CD14-positive monocyte (primary cell): Measurements from ENCODE around the gene CTCF. TPM values are rescaled to one million over a fixed set of nuclear protein-coding genes. Genes with fewer than 3 reads are reported as not detected.
A peak's percentile ranks its signal among the peaks of the same experiment; 100 is the strongest.

Source experiments
- DNase-seq, 3 donors: peaks; one replicate each; pipeline ENCODE4 v3.0.0-alpha.2; 2011 to 2022
- H2AFZ ChIP-seq: 2 replicates; pipeline ENCODE4 v1.6.0; 2012; ENCODE audit warnings: mild to moderate bottlenecking, low read depth, low read length, inconsistent platforms; ENCODE audit not compliant: insufficient read depth, poor library complexity, severe bottlenecking
- H3K27ac ChIP-seq, 2 donors: 1 replicate in 1 of 2; 2 replicates in 1 of 2; pipeline ENCODE4 v1.5.1; 2012 to 2013; ENCODE audit warnings: low read length in 2 of 2, control low read depth in 1 of 2, inconsistent platforms in 1 of 2, low read depth in 1 of 2, mild to moderate bottlenecking in 1 of 2
- H3K27me3 ChIP-seq, 2 donors: one replicate each; pipeline versions ENCODE4 v1.6.0 to v1.6.1; 2011 to 2013; ENCODE audit warnings: low read length in 2 of 2; ENCODE audit not compliant: control insufficient read depth in 2 of 2, insufficient read depth in 2 of 2
- H3K36me3 ChIP-seq, 2 donors: replicated peaks in 1 of 2; 1 replicate in 1 of 2; 2 replicates in 1 of 2; pipeline versions ENCODE4 v1.5.1 to v1.6.1; 2012 to 2013; ENCODE audit warnings: low read length in 2 of 2, control low read depth in 1 of 2, inconsistent platforms in 1 of 2, mild to moderate bottlenecking in 1 of 2; ENCODE audit not compliant: insufficient read depth in 2 of 2, control insufficient read depth in 1 of 2
- H3K4me1 ChIP-seq, 2 donors: 1 replicate in 1 of 2; 2 replicates in 1 of 2; pipeline versions ENCODE4 v1.5.1 to v1.6.1; 2012 to 2013; ENCODE audit warnings: low read length in 2 of 2, control low read depth in 1 of 2, inconsistent platforms in 1 of 2, mild to moderate bottlenecking in 1 of 2, moderate library complexity in 1 of 2; ENCODE audit not compliant: insufficient read depth in 2 of 2, control insufficient read depth in 1 of 2
- H3K4me2 ChIP-seq: replicated peaks from 2 replicates; pipeline ENCODE3; 2012; ENCODE audit warnings: low read length, moderate library complexity, mild to moderate bottlenecking; ENCODE audit not compliant: poor library complexity, severe bottlenecking; ENCODE audit errors: extremely low read depth
- H3K4me3 ChIP-seq, 3 experiments: fragments of 200-600 bp in 1 of 3; sonication (generic) in 1 of 3; replicated peaks in 1 of 3; 1 replicate in 2 of 3; 2 replicates in 1 of 3; pipeline ENCODE4 v1.5.1; 2011 to 2013; ENCODE audit warnings: low read length in 3 of 3, mild to moderate bottlenecking in 3 of 3, control low read depth in 2 of 3, low read depth in 2 of 3, inconsistent platforms in 1 of 3, moderate library complexity in 1 of 3
- H3K79me2 ChIP-seq: 2 replicates; pipeline ENCODE4 v1.6.0; 2012; ENCODE audit warnings: mild to moderate bottlenecking, control low read depth, inconsistent platforms, low read length, moderate library complexity; ENCODE audit not compliant: insufficient read depth
- H3K9ac ChIP-seq: 2 replicates; pipeline ENCODE4 v1.6.0; 2017; ENCODE audit warnings: low read length, mild to moderate bottlenecking; ENCODE audit not compliant: insufficient read depth, poor library complexity, severe bottlenecking
- H3K9me3 ChIP-seq, 2 donors: replicated peaks in 1 of 2; 1 replicate in 1 of 2; 2 replicates in 1 of 2; pipeline versions ENCODE4 v1.5.1 to v1.6.1; 2012 to 2013; ENCODE audit warnings: low read length in 2 of 2, control low read depth in 1 of 2; ENCODE audit not compliant: control insufficient read depth in 1 of 2, insufficient read depth in 1 of 2
- H4K20me1 ChIP-seq: 2 replicates; pipeline ENCODE4 v1.6.0; 2012; ENCODE audit warnings: mild to moderate bottlenecking, low read length, control low read depth, moderate library complexity; ENCODE audit not compliant: insufficient read depth
- H3K27ac Mint-ChIP-seq, 7 donors: one replicate each; pipeline ENCODE4 v1.8.0; 2020; ENCODE audit warnings: mild to moderate bottlenecking in 7 of 7, mixed read lengths in 7 of 7, moderate library complexity in 6 of 7, inconsistent platforms in 2 of 7
- H3K27me3 Mint-ChIP-seq, 3 donors: one replicate each; pipeline ENCODE4 v1.8.0; 2021 to 2022; ENCODE audit warnings: low read depth in 3 of 3, mild to moderate bottlenecking in 3 of 3, mixed read lengths in 3 of 3, moderate library complexity in 3 of 3, inconsistent platforms in 1 of 3
- H3K36me3 Mint-ChIP-seq, 2 donors: one replicate each; pipeline ENCODE4 v1.8.0; 2020; ENCODE audit warnings: mixed read lengths in 2 of 2, inconsistent platforms in 1 of 2, mild to moderate bottlenecking in 1 of 2
- H3K4me1 Mint-ChIP-seq: one replicate; pipeline ENCODE4 v1.8.0; 2020; ENCODE audit warnings: mild to moderate bottlenecking, mixed read lengths
- H3K4me3 Mint-ChIP-seq, 2 donors: one replicate each; pipeline ENCODE4 v1.8.0; 2020; ENCODE audit warnings: mild to moderate bottlenecking in 2 of 2, mixed read lengths in 2 of 2, moderate library complexity in 1 of 2
- H3K9me3 Mint-ChIP-seq, 7 donors: one replicate each; pipeline ENCODE4 v1.8.0; 2020 to 2022; ENCODE audit warnings: mixed read lengths in 7 of 7, mild to moderate bottlenecking in 6 of 7, moderate library complexity in 6 of 7, inconsistent platforms in 2 of 7
- WGBS: methylation state at CpG from one replicate; pipeline ENCODE4 v1.1.5; 2013; ENCODE audit warnings: missing lambda C conversion rate; ENCODE audit not compliant: insufficient coverage; 5-methylcytosine and 5-hydroxymethylcytosine counted together
- intact Hi-C, 2 donors: fragments of 100-400 bp; cut with micrococcal nuclease; formaldehyde crosslinking; loops; one replicate each; pipeline versions ENCODE4 v1.15.0 to v1.15.1; 2023
- polyA plus RNA-seq, 3 donors: library from polyadenylated mRNA; depleted of rRNA in 1 of 3; unstranded in 2 of 3; stranded (reverse) in 1 of 3; fragments of 300-500 nt in 2 of 3; fragments of >200 nt in 1 of 3; fragmentation: Illumina TruSeq in 2 of 3; gene quantifications; 1 replicate in 2 of 3; 2 replicates in 1 of 3; pipeline ENCODE4 v1.2.3, GENCODE V29; 2012 to 2021
- TF ChIP-seq, protein P1 (sequence below): fragments of 200-600 bp; IDR thresholded peaks from one replicate; pipeline ENCODE4 v1.8.0; 2022; ENCODE audit warnings: antibody characterized with exemption, mild to moderate bottlenecking

CTCF gene
- polyA plus RNA-seq, 3 donors = 8.4 to 29.9 (median 17.7) TPM

DNA sequence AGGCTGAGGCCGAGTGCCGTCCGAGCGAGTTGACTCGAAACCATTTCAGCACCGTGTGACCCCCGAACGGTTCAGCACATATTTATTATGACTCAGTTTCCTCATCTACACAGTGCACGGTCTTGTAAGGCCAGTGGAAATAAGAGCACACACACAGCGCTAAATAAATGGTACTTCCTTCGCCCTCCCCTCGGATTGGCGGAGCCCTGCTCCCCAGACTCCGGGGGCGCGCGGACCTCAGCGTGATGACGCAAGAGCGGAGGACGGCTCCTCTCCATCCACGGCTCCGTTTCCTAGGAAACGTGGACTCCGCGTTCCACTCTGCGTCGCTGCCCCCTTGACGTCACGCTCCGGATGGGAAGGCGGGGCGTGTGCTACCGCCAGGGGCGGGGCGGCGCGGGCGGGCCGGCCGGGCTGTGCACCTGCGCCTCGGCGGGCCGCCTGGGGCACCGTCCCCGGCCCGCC lies 98.3 kb downstream of the CTCF start, which contains the start of gene PARD6A:
PARD6A (plus strand) TSS at position 397 of the 465 bp plus-strand sequence. CDS start 79 bp downstream, outside the sequence.
- Histone ChIP-seq H3K36me3 (peaks cover 0 to 4% of the 10 kb centered on the region in 2 donors), H3K4me2 (peak within 1 kb of the TSS; percentile 98), H2AFZ (peak within 1 kb of the TSS; percentile 94), H3K79me2 (peaks cover 8% of the 10 kb centered on the region), H3K4me3 (peak within 1 kb of the TSS; percentile 74 to 92 (median 92)), H3K4me1 (peaks cover 20 to 30% of the 10 kb centered on the region in 2 donors), H3K9me3 (no peaks in the 10 kb centered on the region), H4K20me1 (no peaks in the 10 kb centered on the region), H3K27ac (peak within 1 kb of the TSS; percentile 87 to 94), H3K9ac (peak within 1 kb of the TSS; percentile 76), H3K27me3 (peaks cover 0 to 5% of the 10 kb centered on the region in 2 donors)
- TF ChIP-seq, protein P1, sequence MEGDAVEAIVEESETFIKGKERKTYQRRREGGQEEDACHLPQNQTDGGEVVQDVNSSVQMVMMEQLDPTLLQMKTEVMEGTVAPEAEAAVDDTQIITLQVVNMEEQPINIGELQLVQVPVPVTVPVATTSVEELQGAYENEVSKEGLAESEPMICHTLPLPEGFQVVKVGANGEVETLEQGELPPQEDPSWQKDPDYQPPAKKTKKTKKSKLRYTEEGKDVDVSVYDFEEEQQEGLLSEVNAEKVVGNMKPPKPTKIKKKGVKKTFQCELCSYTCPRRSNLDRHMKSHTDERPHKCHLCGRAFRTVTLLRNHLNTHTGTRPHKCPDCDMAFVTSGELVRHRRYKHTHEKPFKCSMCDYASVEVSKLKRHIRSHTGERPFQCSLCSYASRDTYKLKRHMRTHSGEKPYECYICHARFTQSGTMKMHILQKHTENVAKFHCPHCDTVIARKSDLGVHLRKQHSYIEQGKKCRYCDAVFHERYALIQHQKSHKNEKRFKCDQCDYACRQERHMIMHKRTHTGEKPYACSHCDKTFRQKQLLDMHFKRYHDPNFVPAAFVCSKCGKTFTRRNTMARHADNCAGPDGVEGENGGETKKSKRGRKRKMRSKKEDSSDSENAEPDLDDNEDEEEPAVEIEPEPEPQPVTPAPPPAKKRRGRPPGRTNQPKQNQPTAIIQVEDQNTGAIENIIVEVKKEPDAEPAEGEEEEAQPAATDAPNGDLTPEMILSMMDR = no peak
- Mint-ChIP-seq H3K36me3 (peaks cover 14 to 23% of the 10 kb centered on the region in 2 donors), H3K27ac (peak within 1 kb of the TSS; percentile 96 to 99 (median 98)), H3K9me3 (no peaks in the 10 kb centered on the region), H3K4me1 (peaks cover 21% of the 10 kb centered on the region), H3K27me3 (peaks cover 8 to 11% (median 10%) of the 10 kb centered on the region in 3 donors), H3K4me3 (peak within 1 kb of the TSS; percentile 90 to 92)
- DNase-seq = peak; percentile 95 to 96 (median 96)
- WGBS = under 1% methylated on average over 40 of the region's 48 CpGs
- intact Hi-C loops = loop anchor here (2.0 to 10.0 kb wide), 6 partner anchors 98 to 424 kb away; partner anchors contain the start of genes CENPT (in 1 of the 2), CTCF (in 1 of the 2), NFATC3 (in 1 of the 2) and NUTF2 (in 1 of the 2)

DNA sequence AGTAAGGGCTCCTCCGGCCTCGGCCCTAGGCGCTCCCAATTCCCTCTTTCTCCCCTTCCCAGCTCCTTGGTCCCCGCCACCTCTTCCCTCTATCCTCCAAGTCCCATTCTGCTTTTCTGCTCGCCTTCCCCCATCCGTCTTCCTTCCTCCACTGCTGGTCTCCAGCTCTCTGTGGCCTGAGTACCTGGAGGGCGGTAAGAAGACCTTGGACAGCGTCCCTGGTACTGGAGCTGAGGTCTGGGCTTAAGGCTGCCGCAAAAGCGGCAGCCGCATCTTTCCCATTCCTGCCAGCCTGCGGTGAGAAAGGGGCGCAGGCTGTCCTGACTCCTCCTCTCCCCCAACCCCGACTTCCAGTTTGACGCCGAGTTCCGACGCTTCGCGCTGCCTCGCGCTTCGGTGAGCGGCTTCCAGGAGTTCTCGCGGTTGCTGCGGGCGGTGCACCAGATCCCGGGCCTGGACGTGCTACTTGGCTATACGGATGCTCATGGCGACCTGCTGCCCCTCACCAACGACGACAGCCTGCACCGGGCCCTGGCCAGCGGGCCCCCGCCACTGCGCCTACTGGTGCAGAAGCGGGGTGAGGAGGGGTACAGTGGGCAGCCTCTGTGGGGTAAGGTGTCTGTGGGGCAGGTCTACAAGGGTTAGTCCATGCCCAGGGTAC lies 98.9 kb downstream of the CTCF start:
- 1% methylated on average over 24 of the region's 39 CpGs for WGBS
- Mint-ChIP-seq H3K36me3 (peaks cover 14 to 23% of the 10 kb centered on the region in 2 donors), H3K4me3 (peak overlapping the region; percentile 86 to 92), H3K27ac (peak overlapping the region; percentile 75 to 96 (median 90)), H3K9me3 (no peaks in the 10 kb centered on the region), H3K27me3 (peaks cover 8 to 11% (median 10%) of the 10 kb centered on the region in 3 donors), H3K4me1 (peaks cover 26% of the 10 kb centered on the region)
- peak overlapping the region; percentile 98 for H3K4me2 ChIP-seq
- H2AFZ ChIP-seq = peak overlapping the region; percentile 84
- TF ChIP-seq, protein P1 = no peak
- H3K27ac ChIP-seq = peak overlapping the region in 1 of 2 donors; percentile 1
- peaks cover 26 to 36% of the 10 kb centered on the region in 2 donors for H3K4me1 ChIP-seq
- H3K4me3 ChIP-seq = peak overlapping the region; percentile 29 to 92 (median 39)
- peaks cover 0 to 5% of the 10 kb centered on the region in 2 donors for H3K27me3 ChIP-seq
- peaks cover 0 to 4% of the 10 kb centered on the region in 2 donors for H3K36me3 ChIP-seq
- peaks cover 8% of the 10 kb centered on the region for H3K79me2 ChIP-seq
- intact Hi-C loops = loop anchor here (2.0 to 10.0 kb wide), 6 partner anchors 98 to 424 kb away; partner anchors contain the start of genes CENPT (in 1 of the 2), CTCF (in 1 of the 2), NFATC3 (in 1 of the 2) and NUTF2 (in 1 of the 2)
- peak in 1 of 3 donors; percentile 26 for DNase-seq
- no peak overlapping the region for H3K9ac ChIP-seq
- H3K9me3 ChIP-seq = no peaks in the 10 kb centered on the region
- no peaks in the 10 kb centered on the region for H4K20me1 ChIP-seq
